ENCODE results near the gene SLC35E4.
"Not testable (repeated sequence)": the region's sequence is repeated elsewhere in the genome, so short reads cannot be mapped to it uniquely, and the experiment has no call there.

The SLC35E4 gene, protein sequence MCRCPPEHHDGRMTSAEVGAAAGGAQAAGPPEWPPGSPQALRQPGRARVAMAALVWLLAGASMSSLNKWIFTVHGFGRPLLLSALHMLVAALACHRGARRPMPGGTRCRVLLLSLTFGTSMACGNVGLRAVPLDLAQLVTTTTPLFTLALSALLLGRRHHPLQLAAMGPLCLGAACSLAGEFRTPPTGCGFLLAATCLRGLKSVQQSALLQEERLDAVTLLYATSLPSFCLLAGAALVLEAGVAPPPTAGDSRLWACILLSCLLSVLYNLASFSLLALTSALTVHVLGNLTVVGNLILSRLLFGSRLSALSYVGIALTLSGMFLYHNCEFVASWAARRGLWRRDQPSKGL

DNA sequence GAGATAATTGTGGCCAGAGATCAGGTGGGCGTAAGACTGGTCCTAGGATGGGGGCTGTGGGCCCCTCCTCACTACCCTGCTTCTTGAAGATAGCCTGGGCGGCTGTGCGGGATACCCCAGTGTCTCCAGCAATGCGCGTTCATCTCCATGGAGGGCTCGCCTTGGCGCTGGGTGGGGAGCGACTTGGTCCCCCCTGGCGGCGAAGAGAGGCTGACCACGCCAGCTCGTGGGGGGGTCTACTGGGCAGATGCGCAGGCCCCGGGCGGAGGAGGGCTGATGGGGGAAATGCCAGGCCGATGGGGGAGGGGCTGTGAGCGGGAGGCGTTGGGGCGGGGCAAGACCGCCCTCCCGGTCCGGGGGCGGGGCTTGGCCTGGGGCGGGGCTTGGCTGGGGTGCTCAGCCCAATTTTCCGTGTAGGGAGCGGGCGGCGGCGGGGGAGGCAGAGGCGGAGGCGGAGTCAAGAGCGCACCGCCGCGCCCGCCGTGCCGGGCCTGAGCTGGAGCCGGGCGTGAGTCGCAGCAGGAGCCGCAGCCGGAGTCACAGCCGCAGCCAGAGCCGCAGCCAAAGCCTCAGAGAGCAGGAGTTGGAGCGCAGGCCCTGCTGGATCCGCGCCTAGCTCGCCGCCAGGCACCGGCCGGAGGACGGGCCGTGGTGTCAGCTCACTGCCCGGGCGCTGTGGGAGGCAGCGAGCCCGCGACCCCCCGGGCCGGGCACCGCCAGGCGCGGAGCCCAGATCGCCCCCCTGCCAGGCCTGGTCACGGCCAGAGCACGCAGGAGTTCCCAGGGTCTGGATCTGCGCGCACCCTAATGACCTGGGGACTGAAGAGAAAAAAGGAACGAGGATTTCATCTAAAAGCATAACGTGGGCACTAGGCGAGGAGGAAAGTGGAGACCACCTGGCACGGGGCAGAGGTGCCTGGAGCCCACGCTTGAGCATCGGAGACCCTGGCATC is at the start of gene SLC35E4:
Gene SLC35E4 (plus strand): TSS at position 509 of the 953 bp plus-strand sequence. CDS start 670 bp downstream, outside the sequence.
- DNase-seq: peak; percentile 96

DNA sequence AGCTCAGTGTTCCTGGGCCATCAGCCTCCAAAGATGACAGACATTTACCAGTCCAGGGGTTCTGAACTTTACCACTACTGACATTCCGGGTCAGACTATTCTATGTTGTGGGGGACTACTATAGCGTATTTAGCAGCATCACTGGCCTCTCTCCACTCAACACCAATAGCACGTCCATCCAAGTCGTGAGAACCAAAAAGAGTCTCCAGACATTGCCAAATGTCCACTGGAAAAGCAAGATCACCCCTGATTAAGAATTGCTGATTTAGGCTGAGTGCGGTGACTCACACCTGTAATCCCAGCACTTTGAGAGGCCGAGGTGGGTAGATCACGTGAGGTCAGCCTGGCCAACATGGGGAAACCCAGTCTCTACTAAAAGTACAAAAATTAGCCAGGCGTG is 49.2 kb upstream of the SLC35E4 start:
- DNase-seq: no peak

DNA sequence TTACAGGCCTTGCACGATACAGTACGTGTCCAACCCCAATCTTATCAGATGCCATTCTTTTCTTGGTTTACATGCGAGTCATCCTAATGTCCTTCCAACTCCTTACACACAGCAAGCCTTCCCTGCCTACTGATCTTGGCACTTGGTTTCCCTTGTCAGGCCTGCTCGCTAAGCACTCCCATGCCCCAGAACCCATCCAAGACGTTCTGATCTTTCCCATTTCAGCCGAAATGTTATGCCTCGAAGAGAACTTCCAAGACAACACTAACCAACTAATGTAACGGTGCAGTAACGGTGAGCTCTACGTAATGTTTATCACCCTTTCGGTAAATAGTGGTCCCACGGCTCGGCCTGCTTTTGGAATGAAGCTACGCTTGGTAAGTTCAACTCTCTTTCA is 44.4 kb upstream of the SLC35E4 start:
- DNase-seq: no peak

DNA sequence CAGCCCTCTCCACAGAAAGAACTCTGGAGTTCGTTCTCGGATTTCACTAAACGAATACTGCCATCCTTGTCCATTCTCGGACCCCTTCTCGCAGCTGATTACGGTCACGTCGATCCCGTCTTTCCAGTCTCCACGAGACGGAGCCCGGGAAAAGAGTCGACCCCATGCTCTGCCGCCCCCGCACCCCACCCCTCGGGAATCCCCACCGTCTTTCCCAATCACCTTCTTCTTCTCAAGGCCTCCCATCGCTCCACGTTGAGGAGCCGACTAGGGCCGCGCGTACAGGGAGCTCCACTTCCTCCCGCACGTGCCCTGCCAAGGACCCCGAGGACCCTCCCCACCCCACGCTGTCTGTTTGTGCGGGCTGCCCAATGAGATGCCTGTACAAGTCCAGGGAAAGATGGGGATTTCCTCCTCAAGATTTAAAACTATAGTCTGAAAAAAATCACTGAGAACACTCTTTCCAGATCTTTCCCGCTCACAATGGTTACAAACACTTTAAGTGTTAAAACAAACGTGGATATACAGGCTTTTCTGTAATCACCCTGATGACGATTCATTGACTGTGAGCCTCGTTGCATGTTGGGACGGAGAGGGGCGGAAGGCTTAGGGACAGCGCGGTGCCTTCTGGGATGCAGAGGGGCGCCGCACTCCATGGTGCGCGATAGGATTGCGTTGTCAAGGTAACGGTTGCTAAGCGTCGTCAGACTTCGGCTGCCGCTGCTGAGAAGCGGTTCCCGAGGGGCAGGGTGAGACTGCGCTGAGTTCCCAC is 43.8 kb upstream of the SLC35E4 start, which contains the start of gene PES1:
Gene PES1 (minus strand): TSS at position 323 of the 772 bp plus-strand sequence. CDS start 77 bp downstream, at position 246.
- DNase-seq: peak; percentile 100

DNA sequence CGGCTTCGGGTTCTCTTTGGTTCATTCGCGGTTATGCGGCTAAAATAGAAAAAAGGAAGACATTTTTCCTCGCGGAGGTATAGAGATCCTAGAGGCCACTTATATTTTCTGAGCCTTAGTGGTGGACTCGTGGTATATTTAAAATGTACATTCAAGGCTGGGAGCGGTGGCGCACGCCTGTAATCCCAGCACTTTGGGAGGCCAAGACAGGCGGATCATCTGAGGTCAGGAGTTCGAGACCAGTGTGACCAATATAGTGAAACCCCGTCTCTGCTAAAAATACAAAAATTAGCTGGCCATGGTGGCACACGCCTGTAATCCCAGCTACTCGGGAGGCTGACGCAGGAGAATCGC is 43.2 kb upstream of the SLC35E4 start:
- DNase-seq: not testable (repeated sequence)

DNA sequence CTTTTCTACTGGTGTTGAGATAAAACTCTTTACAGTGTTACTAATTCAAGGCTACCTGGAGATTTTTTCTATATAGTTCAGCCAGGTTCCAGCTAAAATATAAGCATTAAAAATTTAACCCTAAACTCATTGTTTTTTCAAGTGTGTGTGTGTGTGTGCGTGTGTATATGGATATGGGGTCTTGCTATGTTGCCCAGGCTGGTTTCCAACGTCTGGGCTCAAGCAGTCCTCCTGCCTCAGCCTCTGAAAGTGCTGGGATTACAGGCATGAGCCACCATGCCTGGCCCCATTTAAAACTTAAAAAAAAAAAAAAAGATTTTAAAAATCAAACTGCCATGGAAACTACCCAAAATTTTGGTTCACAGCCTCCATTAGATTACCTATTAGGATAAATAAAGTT is 39.4 kb upstream of the SLC35E4 start:
- DNase-seq: no peak

DNA sequence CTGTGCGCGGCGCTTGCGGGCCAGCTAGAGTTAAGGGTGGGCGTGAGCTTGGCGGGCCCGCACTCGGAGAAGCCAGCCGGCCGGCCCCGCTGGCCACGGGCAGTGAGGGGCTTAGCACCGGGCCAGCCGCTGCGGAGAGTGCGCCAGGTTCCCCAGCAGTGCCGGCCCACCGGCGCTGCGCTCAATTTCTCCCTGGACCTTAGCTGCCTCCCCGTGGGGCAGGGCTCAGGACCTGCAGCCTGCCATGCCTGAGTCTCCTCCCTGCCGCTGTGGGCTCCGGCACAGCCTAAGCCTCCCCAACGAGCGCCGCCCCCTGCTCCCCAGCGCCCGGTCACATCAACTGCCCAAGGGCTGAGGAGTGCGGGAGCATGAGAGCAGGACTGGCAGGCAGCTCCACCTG is 38.7 kb upstream of the SLC35E4 start:
- DNase-seq: no peak

DNA sequence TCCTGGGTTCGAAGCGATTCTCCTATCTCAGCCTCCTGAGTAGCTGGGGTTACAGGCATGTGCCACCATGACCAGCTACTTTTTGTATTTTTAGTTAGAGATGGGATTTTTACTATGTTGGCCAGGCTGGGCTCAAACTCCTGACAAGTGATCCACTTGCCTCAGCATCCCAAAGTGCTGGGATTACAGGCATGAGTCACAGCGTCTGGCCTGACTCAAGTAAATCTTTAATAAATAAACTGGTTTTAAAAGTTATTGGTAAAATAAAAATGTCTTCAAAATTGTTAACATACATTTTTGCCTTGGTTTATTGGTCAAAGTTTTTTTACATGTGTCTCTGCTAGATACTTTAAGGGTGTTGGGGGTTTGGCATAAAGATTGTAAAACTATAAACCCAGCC is 36.6 kb upstream of the SLC35E4 start:
- DNase-seq: no peak

DNA sequence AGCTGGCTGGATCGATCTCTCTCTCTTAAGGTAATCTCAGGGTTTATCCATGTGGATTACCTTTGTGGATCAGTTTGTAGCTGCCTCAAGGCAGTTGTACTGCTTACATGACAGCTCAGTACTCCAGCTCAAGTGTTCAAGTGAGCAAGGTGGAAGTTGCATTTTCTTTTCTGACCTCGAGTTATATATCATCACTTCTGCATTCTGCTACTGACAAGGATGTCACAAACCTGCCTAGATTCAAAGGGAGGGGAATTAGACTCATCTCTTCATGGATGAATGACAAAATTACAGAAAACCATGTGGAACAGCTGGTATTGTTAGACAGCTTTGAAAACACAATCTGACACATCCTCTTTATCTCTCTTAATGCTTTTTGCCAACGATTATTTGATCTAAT is 34.7 kb upstream of the SLC35E4 start:
- DNase-seq: peak; percentile 45

DNA sequence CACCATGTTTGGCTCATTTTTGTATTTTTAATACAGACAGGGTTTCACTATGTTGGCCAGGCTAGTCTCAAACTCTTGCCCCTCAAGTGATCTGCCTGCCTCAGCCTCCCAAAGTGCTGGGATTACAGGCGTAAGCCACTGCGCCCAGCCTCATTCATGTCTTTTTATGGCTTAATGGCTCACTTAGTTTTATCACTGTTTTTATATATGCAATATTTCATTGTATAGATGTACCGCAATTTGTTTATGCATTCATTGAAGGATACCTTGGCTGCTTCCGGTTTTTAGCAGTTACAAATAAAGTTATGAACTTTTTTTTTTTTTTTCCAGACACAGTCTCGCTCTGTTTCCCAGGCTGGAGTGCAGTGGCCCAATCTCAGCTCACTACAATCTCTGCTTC is 34.1 kb upstream of the SLC35E4 start:
- DNase-seq: no peak

DNA sequence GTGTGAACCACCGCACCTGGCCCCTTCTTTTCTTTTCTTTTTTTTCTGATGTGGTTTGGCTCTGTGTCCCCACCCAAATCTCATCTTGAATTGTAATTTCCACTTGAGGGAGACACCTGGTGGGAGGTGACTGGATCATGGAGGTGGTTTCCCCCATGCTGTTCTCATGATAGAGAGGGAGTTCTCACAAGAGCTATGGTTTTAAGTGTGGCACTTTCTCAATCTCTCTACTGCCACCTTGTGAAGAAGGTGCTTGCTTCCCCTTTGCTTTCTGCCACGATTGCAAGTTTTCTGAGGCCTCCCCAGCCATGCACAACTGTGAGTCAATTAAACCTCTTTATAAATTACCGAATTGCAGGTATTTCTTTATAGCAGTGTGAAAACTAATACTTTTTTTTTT is 33.5 kb upstream of the SLC35E4 start:
- peak; percentile 21 for DNase-seq

DNA sequence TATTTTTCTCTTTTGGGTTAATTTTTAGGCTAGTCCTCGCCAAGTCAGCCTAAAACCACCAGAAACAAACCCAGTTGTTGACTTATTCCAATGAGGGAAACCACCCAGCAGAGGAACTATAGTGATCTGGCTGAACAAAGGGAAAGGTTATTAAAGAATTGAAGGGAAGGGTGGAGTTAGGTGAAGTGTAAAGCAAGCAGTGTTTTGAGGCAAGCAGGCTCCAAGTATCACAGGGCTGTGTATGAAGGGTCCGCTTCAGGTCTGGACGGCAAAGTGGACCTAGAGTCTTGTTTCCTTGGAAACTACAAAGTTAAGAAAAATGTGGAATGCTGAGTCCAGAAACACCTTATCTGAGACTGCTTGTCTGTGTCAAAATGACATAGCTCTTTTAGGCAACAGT is 31.8 kb upstream of the SLC35E4 start:
- no peak for DNase-seq

DNA sequence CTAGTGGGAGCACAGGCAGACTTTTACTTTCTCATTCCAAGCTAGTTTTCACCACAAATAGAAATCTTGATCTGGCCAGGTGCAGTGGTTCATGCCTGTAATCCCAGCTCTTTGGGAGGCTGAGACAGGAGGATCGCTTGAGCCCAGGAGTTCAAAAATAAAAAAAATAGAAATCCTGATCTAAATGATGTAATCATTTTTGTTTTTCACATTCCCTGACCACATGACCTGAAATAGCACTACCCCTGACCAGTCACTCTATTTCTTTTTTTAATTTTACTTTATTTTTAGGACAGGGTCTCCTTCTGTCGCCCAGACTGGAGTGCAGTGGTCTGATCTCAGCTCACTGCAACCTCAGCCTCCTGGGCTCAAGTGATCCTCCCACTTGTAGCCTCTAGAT is 30.9 kb upstream of the SLC35E4 start:
- DNase-seq: no peak

DNA sequence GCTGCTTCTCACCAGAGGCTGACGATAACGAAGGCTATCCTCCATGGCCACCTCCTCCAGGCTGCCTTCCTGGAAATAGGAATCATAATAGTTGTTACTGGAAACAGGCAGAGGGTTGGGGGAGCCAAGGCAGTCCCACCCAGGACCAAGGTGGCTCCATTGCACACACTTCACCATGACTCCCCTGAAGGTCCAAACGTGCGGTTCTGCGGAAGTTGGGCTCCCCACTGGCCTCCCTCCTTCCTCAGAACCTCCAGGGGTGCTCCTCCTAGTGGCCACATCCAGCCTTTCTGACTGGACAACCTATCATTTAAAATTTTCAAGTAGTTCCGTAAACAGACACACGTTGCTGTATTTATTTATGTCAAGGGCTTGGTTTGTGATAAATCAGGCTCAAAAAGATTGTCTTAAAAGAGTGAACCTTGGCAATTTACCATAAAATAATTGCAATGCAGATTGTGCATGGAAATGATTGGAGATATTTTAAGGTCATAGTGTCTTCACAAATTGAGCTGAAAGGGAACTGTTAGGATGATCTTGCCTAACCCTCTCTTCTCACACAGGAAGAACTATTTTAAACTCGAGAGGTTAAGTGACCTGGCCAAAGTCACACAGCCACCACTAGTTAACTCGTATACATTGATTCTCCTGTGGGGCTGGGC is 30.0 kb upstream of the SLC35E4 start:
- DNase-seq: peak; percentile 68

DNA sequence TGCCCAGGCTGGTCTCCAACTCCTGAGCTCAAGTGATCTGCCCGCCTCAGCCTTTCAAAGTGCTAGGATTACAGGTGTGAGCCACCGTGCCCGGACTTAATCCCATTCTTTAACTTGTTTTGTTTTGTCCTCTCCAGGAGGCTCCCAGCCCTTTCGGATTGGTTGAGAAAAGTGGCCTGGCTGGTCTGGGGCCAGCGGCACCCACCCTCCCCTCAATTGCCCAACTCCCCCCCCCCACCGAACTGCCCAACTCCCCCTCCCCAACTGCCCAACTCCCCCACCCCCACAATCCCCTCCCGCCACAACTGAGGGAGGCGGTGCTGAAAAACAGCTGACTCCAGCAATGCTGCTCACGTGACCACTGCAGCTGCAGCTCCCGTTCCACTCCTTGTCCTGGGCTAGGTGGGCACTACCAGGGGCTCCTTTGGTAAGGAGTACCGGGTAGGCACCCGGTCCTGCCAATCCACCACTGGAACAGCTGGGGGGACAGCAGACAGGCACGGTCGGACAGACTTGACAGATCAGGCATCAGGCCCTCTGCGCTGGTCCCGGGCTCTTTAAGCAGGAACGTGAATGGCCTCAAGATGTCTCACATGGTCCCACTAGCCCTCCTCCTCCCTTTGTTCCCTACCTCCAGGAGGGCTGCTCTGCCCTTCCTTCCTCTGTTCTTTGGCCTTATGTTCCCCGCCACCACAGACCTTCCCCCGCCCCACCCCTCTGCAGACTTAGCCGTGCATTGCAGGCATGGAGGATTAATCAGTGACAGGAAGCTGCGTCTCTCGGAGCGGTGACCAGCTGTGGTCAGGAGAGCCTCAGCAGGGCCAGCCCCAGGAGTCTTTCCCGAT is 28.9 kb upstream of the SLC35E4 start, which contains the start of gene TCN2:
Gene TCN2 (plus strand): TSS at position 720 of the 845 bp plus-strand sequence. CDS start 158 bp downstream, outside the sequence.
- DNase-seq: peak; percentile 91

DNA sequence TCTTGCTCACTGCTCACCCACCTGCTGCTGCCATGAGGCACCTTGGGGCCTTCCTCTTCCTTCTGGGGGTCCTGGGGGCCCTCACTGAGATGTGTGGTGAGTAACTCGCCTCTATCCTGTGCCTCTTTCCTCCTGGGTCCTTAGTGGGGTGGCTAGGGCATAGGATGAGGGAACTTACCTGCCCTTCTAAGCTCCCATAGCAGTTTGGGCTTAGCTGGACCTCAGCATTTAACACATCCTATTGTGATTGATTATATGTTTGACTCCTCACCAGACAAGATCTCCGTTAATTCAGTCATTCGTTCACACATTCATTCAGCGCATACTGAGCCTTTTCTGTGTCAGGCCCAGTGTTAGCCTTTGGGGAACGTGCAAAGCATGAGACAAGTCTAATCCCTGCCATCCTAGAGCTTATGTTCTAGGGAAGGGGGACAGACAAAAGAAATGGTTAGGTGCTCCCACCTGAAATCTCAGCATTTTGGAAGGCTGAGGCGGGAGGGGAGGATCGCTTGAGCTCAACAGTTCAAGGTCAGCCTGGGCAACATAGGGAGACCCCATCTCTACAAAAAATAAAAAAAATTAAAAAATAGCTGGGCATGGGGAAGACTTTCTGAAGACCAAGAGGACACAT is 28.2 kb upstream of the SLC35E4 start:
- DNase-seq: no peak

DNA sequence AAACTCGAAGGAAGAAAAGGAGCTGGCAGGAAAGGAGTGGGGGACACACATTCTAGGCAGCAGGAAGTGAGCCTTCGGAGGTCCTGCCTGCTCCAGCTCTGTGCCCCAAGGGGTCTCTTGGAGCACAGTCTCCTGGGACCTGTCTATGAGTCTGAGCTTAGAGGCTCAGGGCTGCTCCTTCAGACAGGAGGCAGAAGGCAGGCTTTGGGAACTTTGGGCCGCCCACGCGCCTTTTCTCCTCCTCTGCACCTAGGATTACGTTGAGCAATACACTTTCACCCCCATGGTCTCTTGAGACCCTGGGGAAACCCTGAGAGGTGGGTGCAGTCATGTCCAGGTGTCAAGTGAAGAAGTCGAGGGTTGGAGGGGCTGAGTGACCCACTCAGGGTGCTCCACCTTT is 27.6 kb upstream of the SLC35E4 start:
- DNase-seq: no peak

DNA sequence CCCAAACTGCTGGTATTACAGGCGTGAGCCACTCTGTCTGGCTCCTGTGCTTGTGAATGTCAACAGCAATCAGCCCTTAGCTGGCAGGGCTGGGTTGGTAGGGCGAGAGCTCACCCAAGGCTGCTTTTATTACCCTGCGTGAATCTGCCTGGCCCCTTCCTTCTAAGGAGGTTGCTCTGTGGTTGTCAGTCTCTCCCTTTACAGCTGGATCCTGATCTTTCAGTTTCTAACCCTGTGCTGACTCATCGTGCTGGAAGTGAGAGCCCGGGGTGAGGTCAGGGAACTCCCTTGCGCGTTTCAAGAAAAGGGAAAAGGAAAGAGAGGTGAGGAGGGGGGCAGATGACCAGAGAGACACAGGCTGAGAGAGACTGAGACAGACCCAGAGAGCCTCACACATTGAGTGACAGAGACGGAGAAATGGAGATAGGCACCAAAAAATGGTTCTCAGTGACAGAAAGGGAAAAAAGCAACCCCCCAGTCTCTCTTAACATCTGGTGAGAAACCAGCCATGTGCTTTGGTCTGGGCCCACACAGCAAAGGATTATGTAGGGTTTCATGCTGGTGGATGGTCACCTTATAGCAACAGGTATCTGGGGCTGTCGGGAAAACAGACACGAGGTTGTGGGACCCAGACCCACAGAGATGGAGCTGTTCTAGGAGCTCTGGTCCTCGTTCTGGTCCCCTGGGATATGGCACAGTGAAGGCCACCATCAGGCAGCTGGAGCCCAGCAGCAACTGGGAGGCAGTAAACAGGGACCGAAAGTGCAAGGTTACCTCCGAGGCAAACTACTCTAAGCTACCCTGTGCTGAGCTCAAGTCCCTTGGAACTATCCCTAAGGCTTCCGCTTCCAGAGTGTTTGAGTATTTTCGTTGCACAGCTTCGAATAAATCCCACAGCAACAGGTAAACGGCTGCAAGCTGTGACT is 26.1 kb upstream of the SLC35E4 start:
- no peak for DNase-seq

DNA sequence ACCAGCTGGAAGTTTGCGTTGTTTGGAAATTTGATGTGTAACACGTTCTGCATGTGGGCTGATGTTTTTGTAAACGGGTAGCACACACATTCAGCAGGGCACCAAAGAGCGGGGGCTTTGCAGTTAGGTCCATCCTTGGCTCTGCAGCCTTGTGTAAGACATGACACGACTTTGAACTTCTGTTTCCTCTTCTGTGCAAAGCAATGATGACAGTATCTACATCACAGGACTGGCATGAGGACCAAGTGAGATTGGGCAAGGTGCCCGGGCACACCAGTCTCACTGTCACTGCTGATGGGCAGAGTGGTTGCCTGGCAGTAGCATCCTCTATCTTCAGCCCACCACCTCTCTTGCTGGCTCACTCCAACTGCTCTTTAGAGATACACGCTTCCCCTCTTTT is 25.3 kb upstream of the SLC35E4 start:
- DNase-seq: no peak

DNA sequence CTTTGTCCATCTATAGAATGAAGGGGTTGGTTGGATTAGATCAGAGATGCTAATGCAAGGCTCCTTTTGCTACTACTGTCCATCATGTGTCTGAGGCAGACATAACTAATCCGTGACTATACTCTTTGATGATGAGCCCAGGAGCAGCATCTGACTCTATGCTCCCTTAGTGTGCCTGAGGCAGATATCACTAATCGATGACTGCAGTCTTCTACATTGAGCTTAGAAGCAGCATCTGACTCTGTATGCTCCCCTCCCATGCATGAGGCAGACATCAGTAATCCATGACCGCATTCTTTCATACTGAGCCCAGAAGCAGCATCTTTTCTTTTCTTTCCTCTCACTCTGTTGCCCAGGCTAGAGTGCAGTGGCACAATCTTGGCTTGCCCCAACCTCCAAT is 24.4 kb upstream of the SLC35E4 start:
- DNase-seq: no peak
